Measurements from ENCODE around the gene DESI1. TPM values are rescaled to one million over a fixed set of nuclear protein-coding genes. Genes with fewer than 3 reads are reported as not detected.

Gene DESI1
- total RNA-seq, 4 donors from 2014 or later = 18.2 to 77.7 (median 21.4) TPM

- TF ChIP-seq POLR2A (IDR thresholded peaks at IDR 0.05) = no peak
- no peak for TF ChIP-seq EP300 (IDR thresholded peaks at IDR 0.05)
- no peak for TF ChIP-seq POLR2AphosphoS5 (IDR thresholded peaks at IDR 0.05)
- TF ChIP-seq CTCF (IDR thresholded peaks at IDR 0.05) = no peak
- H3K27ac ChIP-seq = no peak overlapping the region
- no peak for ATAC-seq
- 91 to 92% methylated on average over 2 of the region's 2 CpGs for WGBS, 2 donors (ENCODE audit: low coverage in 1 of 2)
- H3K27me3 ChIP-seq = no peaks in the 10 kb centered on the region
- H3K9me3 ChIP-seq = no peaks in the 10 kb centered on the region
- no peak overlapping the region for H3K4me3 ChIP-seq
- H3K4me1 ChIP-seq = peaks cover 0 to 12% (median 0%) of the 10 kb centered on the region in 3 donors
- H3K36me3 ChIP-seq = peaks cover 0 to 85% of the 10 kb centered on the region in 2 donors
These were observed 40.9 kb upstream of the DESI1 start for GRCh38 chr22:41661713-41662112.

- H3K9me3 ChIP-seq = no peaks in the 10 kb centered on the region
- no peak overlapping the region for H3K4me3 ChIP-seq
- 77 to 84% methylated on average over 2 to 3 of the region's 3 CpGs for WGBS, 2 donors (ENCODE audit: low coverage in 1 of 2)
- H3K27me3 ChIP-seq = no peaks in the 10 kb centered on the region
- peaks cover 0 to 91% of the 10 kb centered on the region in 2 donors for H3K36me3 ChIP-seq
- H3K27ac ChIP-seq = no peak overlapping the region
- H3K4me1 ChIP-seq = peaks cover 0 to 6% (median 0%) of the 10 kb centered on the region in 3 donors
- TF ChIP-seq POLR2A (IDR thresholded peaks at IDR 0.05) (no peak), CTCF (IDR thresholded peaks at IDR 0.05) (no peak), EP300 (IDR thresholded peaks at IDR 0.05) (no peak), POLR2AphosphoS5 (IDR thresholded peaks at IDR 0.05) (no peak)
- no peak for ATAC-seq
These were observed 40.2 kb upstream of the DESI1 start for GRCh38 chr22:41661088-41661487.

- no peak overlapping the region for H3K4me3 ChIP-seq
- peak overlapping the region in 1 of 4 donors; percentile 13 for H3K27ac ChIP-seq
- H3K9me3 ChIP-seq = no peaks in the 10 kb centered on the region
- ATAC-seq = no peak
- 52 to 55% methylated on average over 2 to 3 of the region's 3 CpGs for WGBS, 2 donors (ENCODE audit: low coverage in 1 of 2)
- H3K36me3 ChIP-seq = peaks cover 0 to 98% of the 10 kb centered on the region in 2 donors
- TF ChIP-seq POLR2A (IDR thresholded peaks at IDR 0.05) = no peak
- no peak for TF ChIP-seq CTCF (IDR thresholded peaks at IDR 0.05)
- no peaks in the 10 kb centered on the region for H3K27me3 ChIP-seq
- H3K4me1 ChIP-seq = peaks cover 0 to 6% (median 0%) of the 10 kb centered on the region in 3 donors
These were observed 39.6 kb upstream of the DESI1 start for GRCh38 chr22:41660416-41660815.

GRCh38 chr22:41659941-41660340, 39.1 kb upstream of the DESI1 start:
- TF ChIP-seq CTCF (IDR thresholded peaks at IDR 0.05) = no peak
- no peak for TF ChIP-seq POLR2AphosphoS5 (IDR thresholded peaks at IDR 0.05)
- no peak for TF ChIP-seq EP300 (IDR thresholded peaks at IDR 0.05)
- no peak for TF ChIP-seq POLR2A (IDR thresholded peaks at IDR 0.05)
- no peaks in the 10 kb centered on the region for H3K9me3 ChIP-seq
- H3K4me3 ChIP-seq = no peak overlapping the region
- H3K27ac ChIP-seq = no peak overlapping the region
- WGBS, 2 donors (ENCODE audit: low coverage in 1 of 2) = 80% methylated on average over 1 of the region's 1 CpG; no CpG with 5 or more reads in 1 of the 2 donors
- peaks cover 0 to 6% (median 0%) of the 10 kb centered on the region in 3 donors for H3K4me1 ChIP-seq
- H3K36me3 ChIP-seq = peaks cover 0 to 100% of the 10 kb centered on the region in 2 donors
- ATAC-seq = no peak
- H3K27me3 ChIP-seq = no peaks in the 10 kb centered on the region

GRCh38 chr22:41658869-41659268, 38.0 kb upstream of the DESI1 start:
- Histone ChIP-seq H3K27me3 (no peaks in the 10 kb centered on the region), H3K4me3 (no peak overlapping the region), H3K27ac (no peak overlapping the region), H3K9me3 (no peaks in the 10 kb centered on the region), H3K4me1 (peaks cover 0 to 6% (median 0%) of the 10 kb centered on the region in 3 donors), H3K36me3 (peaks cover 0 to 100% of the 10 kb centered on the region in 2 donors)
- no peak for ATAC-seq
- WGBS, 2 donors (ENCODE audit: low coverage in 1 of 2) = 87 to 93% methylated on average over 5 to 15 of the region's 17 CpGs
- TF ChIP-seq POLR2AphosphoS5 (IDR thresholded peaks at IDR 0.05) = no peak
- no peak for TF ChIP-seq CTCF (IDR thresholded peaks at IDR 0.05)
- TF ChIP-seq POLR2A (IDR thresholded peaks at IDR 0.05) = no peak
- no peak for TF ChIP-seq EP300 (IDR thresholded peaks at IDR 0.05)
